ENCODE results near the gene RAB40C.

DNA sequence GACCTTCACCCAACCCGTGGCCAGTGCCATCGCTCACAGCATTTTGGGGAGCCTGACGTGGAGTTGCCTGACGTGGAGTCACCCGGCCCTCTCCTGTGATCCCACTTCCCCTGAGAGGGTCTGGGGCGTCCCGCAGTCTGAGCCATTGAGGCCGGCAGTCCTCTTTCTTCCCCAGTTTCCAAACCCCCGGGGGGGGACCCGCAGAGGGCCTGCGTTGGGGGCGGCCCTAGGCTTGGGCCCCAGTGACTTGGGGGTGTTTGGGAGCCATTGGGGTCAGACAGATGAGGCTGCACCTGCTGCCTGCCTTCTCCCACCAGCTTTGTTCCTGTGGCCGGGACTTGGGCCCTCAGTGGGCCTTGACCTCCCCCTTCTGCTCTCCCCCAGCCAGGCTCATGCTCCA is 79.8 kb downstream of the RAB40C start:
- TF ChIP-seq, protein P1, sequence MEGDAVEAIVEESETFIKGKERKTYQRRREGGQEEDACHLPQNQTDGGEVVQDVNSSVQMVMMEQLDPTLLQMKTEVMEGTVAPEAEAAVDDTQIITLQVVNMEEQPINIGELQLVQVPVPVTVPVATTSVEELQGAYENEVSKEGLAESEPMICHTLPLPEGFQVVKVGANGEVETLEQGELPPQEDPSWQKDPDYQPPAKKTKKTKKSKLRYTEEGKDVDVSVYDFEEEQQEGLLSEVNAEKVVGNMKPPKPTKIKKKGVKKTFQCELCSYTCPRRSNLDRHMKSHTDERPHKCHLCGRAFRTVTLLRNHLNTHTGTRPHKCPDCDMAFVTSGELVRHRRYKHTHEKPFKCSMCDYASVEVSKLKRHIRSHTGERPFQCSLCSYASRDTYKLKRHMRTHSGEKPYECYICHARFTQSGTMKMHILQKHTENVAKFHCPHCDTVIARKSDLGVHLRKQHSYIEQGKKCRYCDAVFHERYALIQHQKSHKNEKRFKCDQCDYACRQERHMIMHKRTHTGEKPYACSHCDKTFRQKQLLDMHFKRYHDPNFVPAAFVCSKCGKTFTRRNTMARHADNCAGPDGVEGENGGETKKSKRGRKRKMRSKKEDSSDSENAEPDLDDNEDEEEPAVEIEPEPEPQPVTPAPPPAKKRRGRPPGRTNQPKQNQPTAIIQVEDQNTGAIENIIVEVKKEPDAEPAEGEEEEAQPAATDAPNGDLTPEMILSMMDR (optimal IDR thresholded peaks at IDR 0.05 in 1 of 3, IDR thresholded peaks at IDR 0.05 in 1 of 3, conservative IDR thresholded peaks at IDR 0.05 in 1 of 3; ENCODE audit: extremely low read depth in 1 of 3, insufficient read depth in 2 of 3, low read length in 3 of 3): no peak
- TF ChIP-seq EZH2 (IDR thresholded peaks at IDR 0.05; ENCODE audit: low read length): no peak

Measured in keratinocyte (primary cell).